Measurements from ENCODE around the gene MUC21.

MUC21 gene

DNA sequence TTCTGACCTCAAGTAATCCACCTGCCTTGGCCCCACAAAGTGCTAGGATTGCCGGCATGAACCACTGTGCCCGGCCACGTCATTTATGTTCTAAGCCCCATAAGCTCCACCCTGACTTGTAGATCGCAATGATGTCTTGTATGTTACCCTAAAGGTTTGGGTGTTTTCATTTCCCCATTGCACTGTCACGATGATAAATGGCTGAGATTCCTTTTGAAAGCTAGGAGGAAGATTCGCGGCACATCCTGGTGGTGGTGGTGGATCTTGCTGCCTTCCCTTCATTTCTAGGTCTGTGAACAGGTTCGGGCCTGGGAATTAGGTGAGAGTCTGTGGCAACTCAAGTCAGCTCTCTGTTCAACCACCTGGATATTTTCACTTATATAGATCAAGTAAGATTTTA lies 55.0 kb downstream of the MUC21 start:
- H4K8ac ChIP-seq (ENCODE audit: low read depth, low read length): no peak overlapping the region

More for the DNA sequence above, 55.0 kb downstream of the MUC21 start:
- Histone ChIP-seq H2BK120ac (ENCODE audit: insufficient read depth, low read length, poor library complexity) (no peak overlapping the region), H3K9me3 (ENCODE audit: insufficient read depth, low read depth, low read length) (no peaks in the 10 kb centered on the region), H4K91ac (ENCODE audit: low read depth, low read length) (no peak overlapping the region), H2AK5ac (ENCODE audit: low read length) (no peak overlapping the region), H3K23ac (ENCODE audit: low read length) (no peak overlapping the region), H3K79me1 (ENCODE audit: low read length) (peaks cover 6% of the 10 kb centered on the region), H3K4me2 (ENCODE audit: low read length) (no peak overlapping the region), H3K36me3 (ENCODE audit: control insufficient read depth in 1 of 2, insufficient read depth in 2 of 2, low read length in 2 of 2) (no peaks in the 10 kb centered on the region), H4K12ac (ENCODE audit: low read depth, low read length) (no peak overlapping the region), H3K27me3 (ENCODE audit: insufficient read depth, low read length) (no peaks in the 10 kb centered on the region), H3K18ac (ENCODE audit: low read length) (no peak overlapping the region), H3K9ac (ENCODE audit: low read length) (no peak overlapping the region), H2AFZ (ENCODE audit: insufficient read depth, low read length, poor library complexity) (no peak overlapping the region), H3K4me3 (ENCODE audit: low read depth, low read length) (no peak overlapping the region), H2BK5ac (ENCODE audit: low read depth, low read length, poor library complexity) (no peak overlapping the region), H3K4me1 (ENCODE audit: control insufficient read depth in 1 of 2, insufficient read depth in 2 of 2, low read length in 2 of 2) (peaks cover 11 to 17% of the 10 kb centered on the region in 2 experiments), H2BK12ac (ENCODE audit: low read length) (no peak overlapping the region), H3K4ac (ENCODE audit: low read depth, low read length) (no peak overlapping the region), H3K14ac (ENCODE audit: low read length) (no peak overlapping the region), H3K79me2 (ENCODE audit: control insufficient read depth, insufficient read depth, low read length, poor library complexity) (no peaks in the 10 kb centered on the region), H3K27ac (ENCODE audit: low read depth, low read length) (no peak overlapping the region)
- WGBS (ENCODE audit: extremely low coverage, insufficient coverage, insufficient read length): no CpG with 5 or more reads among the region's 8 CpGs
- DNase-seq: no peak
